Measurements from ENCODE around the gene PTPRE. TPM values are rescaled to one million over a fixed set of nuclear protein-coding genes. Genes with fewer than 3 reads are reported as not detected.
"Not testable (repeated sequence)": the region's sequence is repeated elsewhere in the genome, so short reads cannot be mapped to it uniquely, and the experiment has no call there.

Gene PTPRE
- total RNA-seq, 1 donor from 2014 or later, result 19.8 TPM

DNA sequence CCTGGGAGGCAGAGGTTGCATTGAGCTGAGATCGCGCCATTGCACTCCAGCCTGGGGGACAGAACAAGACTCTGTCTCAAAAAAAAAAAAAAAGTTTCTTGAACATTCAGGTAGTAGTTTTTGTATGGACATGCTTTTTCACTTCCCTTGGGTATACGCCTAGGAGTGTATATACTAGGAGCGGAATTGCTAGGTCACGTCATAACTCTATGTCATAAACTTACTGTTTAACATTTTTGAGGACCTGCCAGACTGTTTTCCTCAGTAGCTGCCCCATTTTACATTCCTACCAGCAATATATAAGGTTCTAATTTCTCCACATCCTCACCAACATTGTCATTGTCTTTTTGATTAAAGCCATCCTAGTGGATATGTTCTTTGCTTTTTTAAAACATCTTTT lies 167.7 kb downstream of the PTPRE start:
- DNase-seq, result no peak

DNA sequence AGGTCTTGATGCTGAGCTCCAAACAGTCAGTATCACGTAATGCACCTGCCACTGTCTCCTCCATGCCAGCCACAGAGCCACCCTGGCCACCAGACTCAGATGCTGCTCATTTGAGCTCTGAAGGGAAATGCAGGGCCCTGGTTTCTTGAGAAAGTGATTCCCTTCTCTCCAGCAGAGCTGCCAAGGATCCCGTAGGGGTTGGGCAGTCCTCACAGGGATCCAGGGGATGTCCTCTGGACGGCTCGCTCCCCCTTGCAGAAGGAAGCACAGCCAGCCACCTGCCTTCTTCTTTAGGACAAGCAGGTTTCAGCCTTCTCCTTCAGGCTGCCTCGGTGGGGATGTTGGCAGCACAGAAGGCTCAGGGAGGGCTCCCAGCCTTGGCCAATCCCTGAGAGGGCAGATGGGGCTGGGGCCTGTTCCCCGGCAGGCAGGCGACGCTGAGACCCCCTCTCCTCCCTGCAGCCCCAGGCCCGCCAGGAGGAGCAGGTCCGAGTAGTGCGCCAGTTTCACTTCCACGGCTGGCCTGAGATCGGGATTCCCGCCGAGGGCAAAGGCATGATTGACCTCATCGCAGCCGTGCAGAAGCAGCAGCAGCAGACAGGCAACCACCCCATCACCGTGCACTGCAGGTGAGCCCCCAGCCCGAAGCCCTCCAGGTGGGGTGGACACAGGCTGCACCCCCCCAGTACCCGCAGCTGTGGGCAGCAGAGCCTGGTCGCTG lies 170.4 kb downstream of the PTPRE start:
- DNase-seq, result no peak

DNA sequence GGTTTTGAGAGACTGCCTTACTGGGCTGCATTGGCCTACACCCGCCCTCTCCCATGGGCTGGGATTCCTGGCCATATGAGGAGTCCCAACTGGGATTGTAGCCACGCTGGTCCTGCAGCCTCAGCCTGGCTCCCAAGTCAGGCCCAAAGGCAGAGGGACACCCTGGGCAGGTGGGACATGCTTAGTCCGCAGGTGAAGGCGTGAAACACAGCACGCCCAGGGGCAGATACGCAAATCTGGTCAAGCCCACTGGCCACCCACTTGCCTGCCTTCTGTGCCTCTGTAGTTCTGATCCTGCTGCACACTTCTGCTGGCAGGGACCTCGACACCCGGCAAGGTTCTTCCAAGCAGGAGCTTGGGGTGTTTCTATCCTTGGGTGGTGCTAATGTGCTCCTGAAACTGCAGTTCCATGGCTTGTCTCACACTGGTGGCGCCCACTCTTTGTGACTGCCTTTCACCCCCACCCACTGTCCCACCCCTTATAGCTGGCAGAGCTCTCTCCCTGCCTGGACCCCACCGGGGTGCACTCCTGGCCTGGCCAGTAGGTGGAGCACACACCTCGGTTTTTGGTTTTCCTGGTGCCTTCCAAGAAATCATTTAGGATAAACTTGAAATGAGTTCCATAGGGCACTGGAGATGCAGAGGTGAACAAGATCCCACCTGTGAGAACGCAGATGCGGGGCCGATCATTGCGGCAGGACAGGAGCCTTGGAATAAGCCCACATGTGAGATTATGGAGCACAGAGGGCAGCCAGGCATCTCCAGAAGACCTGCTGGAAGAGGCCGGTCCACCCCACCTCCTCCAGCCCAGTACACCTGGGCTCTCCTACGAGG lies 171.4 kb downstream of the PTPRE start:
- no peak for DNase-seq

DNA sequence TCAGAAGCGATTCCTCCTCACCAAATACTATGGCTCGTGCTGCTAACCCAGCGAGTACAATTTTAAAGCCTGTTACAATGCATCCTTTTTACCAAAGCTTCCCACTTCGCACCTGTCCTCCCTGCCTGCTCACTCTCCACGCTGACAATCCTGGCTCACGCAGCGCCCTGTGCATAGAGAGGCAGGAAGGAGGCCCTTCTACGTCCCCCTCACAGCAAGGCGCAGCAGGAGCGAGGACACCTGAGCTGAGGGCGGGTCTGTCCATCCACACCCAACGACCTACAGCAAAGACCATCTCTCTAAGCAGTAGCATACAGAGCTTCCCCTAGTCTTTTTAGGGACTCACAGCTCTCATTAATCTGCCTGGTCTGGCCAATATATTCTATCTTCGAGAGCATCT lies 173.3 kb downstream of the PTPRE start:
- no peak for DNase-seq

DNA sequence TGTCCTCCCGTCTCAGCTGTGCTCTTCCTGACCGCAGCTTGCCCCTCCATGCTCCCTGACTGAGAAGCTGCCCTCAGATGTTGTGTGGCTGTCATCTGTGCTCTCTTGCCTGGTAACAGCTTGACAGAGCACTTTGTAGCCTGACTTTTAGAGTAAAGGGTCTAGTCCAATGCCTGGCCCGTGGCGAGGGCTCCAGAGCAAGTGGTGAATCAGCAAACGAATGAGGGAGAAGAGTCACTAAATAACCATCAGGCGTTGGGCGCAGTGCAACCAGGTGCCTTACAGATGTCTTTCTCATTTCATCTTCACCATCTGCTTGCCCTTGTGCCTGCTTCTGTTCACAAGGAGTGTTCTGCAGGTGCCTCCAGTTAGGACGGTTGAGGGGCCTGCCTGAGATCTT lies 173.7 kb downstream of the PTPRE start:
- no peak for DNase-seq

DNA sequence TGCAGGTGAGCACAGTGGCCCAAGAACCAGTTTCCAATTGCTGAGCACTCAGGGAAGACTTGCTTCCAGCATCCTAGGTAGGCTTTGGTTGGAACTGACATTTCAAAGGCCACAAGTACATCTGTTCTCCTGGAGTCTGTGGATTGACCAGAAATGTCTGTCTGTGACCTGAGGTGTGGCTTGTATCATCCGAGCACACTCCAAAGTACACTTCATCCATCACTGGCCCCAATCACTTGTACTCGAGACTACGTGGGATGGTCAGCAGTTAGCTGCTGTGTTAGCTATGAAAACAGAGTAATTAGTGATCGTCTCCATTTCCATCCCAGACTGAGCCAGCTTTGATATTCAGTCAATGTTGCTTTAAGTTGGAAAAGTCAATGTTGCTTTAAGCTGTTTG lies 174.3 kb downstream of the PTPRE start:
- DNase-seq, result no peak

DNA sequence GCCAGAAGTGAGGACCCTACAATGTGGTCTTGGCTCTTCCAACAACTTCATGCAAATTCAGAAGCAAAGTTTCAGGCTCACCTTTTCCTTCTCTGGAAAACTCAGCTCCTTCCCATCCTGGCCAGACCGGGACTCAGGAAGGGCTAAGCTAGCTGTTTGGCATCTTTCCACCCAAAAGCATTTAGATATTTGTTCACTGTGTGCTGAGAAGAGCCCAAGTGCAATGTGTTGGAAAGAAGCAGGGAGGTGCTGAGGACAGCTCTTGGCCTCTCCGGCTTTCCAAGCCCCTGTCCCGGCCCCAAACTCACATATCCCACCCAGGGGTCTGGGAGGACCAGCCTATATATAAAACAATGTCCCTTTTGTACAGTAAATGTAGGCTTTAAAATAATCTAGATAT lies 174.8 kb downstream of the PTPRE start:
- no peak for DNase-seq

DNA sequence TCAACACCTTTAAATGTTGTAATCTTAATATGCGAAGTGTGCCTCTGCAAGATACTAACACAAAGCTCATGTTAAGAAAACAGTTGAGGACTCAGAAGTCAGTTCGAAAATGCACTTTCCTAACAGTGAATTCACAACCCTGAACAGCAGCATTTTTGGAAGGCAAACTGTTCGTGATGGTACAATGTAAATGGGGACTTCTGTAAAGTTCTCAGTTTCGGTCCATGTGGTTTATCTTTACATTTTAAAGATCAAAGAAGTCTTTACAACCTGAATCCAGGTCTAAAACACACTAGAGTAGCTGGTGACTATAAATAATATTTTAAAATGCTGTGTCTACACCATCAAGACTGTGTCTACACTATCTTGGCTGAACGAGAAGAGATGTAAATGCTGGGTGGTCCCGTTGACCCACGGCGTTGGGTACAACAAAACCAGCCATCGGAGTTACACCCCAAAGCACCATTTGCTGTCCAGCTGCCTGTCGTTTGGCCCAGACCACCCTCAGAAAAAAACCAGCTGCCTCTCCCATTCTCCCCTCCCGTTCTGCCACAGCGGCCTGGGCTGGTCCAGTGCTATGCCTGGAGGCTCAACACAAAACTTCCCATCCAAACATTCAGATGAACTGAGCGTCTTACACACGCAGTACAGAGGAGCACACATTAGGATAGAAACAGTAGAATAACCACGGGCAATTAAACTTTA lies 176.4 kb downstream of the PTPRE start:
- no peak for DNase-seq

DNA sequence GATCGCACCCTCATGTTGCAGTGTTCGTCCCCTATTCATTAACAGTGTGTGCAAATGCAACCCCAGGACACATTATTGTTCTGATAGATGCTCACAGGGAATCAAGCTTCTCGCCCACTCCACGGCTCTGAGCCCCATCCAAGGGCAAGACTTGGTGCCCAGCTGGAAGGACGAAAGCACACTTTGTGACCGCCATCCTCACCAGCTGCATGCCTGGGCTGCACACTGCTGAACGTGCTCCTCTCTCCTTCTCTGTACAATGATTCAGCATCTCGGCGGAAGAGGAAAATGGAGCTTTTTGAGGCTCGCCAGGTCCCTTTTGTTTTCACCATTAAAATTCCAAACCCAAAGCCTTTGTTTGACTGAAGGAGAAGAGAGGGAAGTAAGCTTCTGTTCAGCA lies 177.5 kb downstream of the PTPRE start:
- no peak for DNase-seq

DNA sequence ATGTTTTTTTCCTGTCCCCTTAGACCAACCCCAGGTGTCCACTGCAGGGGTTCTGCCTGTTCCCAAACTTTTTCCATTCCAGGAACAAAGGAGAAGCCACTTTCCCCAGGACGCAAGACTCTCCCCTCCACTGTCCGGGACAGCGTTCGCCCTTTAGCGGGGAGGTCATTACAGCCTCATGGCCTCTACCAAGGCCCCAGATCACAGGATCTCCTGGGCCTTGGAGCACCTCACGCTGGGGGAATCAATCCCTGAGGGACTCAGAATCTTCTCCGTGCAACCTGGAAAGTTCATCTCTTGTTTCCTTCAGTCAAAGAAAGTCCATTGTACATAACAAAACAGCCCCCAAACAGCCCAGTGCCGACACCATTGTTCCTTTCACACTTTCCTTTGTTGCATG lies 178.1 kb downstream of the PTPRE start:
- no peak for DNase-seq

DNA sequence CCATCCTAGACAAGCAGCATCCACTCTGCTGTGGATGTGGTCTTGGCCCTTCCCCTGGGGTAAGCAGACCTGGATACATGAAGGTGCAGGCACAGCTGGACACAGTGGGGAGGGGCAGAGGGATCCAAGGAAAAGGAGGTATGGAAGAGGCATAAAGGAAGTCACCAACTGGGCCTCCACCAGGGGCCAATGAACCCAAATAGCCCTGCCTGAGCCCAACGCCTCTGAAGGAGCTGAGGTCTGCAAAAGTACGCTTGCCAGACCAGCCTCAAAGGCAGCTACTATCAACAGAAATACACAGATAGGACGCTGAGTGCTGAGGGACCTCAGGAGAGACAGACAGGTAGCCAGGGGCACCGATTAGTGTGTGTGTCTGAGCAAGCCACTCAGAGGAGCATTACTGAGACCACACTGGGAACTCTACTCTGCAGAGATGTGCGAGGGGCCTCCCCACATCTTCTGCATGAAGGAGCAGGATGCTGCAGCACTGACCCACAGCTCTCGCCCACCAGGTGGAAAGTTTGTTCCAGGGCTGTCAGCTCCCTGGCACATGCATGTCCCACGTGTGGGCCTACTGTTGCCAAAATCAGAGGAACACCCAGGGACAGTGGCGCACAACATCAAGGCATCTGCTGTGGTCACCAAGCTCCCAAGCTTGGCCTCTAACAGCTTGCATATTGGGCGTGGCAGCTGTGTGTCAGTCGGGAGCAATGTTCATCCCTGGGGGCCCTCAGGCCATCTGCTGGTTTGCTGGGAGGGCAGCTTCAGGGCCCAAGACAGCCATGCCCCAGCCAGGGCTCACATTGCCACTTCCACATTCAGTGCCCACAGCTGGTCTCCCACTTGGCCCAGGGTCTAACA lies 179.3 kb downstream of the PTPRE start:
- DNase-seq, result no peak

DNA sequence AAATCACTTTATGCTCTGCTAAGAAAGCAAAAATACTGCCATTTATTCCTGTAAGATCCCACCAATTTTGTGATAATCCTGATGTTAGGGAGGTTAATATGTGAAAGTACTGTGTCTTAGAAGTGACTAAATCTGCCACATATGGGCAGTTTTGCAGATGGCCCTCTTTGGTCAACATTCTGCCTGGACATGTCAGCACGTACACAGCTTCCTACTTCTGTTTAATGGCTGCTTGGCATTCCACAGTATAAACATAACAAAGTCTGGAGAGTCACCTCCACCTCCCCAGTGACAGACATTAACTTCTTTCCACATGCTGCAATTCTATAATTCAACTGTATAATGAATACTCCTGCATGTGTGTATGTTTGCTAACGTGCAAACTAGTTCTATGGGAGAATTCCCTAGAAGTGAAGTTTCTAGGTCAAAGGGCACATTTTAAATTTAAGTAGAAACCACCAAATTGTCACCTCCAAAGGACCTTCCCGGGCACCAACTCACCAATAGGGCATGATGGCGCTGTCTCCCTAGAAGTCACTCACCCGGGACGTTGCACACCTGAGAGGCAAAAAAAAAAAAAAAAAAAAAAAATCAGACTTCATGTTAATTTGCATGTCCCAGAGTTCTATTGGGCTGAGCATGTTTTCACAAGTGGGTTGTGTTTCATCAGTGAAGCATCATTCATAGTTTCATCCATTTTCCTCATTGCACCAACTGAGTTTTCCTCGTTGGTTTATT lies 180.4 kb downstream of the PTPRE start:
- no peak for DNase-seq

DNA sequence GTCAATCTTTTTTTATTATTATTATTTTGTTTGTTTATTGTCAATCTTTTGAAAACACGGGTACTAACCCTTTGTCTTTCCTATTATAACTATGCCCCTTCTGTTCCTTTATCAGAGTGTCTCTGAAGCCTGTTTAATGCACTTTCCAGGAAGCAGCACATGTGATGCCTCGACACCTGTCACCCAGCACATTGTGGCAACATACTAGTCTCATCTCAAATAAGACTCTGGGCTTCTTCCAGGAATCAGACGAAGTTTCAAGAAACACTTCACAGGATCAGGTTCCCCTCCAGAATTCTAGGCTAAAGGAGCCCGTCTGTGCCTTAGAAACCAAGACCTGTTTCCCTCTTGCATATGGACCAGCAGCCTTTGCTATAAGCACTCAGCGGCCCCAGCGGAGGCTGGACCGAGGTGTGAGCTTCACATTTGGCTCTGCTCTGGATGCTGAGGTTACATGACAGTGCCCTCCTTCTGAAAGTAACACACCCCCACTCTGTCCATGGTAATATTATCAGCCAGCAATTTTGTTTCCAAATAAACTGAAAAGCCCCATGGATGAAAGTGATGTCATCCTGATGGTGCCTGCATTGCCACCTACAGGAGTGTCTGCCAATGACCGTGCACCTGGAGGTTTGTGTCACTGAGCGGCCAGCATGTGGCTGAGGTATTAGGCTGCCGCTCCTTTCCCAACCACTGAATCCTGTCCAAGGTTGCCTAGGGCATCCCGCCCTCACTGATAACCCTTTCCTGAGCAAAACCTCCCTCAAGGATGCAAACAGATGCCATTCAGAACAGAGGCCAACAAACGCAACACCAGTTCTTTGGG lies 181.2 kb downstream of the PTPRE start:
- no peak for DNase-seq

DNA sequence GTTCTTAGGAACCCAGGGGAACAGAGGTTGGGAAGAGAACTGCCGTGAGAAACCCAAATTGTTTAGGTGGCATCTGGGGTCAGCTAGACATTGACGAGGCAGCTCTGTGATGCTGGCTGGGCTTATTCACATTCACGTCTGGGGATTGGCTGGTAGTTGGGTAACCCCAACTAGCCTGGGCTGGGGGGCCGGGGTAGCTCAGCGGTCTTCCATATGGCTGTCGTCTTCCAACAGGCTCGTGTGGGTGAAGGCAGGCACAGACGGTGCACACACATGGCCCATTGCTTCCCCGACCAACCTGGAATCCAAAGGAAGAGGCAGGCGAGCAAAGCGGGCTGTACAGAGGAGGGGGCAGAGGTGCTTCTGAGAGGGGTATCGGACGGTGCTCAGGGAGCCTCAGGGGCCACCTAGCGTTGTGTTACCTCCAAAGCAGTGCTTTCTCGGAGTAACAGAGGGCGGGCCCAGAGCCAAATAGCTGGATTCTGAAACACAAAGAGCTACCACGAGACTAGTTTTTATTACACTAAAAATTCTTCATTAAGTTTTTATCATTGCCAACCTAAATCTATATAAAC lies 184.8 kb downstream of the PTPRE start:
- DNase-seq, result no peak

DNA sequence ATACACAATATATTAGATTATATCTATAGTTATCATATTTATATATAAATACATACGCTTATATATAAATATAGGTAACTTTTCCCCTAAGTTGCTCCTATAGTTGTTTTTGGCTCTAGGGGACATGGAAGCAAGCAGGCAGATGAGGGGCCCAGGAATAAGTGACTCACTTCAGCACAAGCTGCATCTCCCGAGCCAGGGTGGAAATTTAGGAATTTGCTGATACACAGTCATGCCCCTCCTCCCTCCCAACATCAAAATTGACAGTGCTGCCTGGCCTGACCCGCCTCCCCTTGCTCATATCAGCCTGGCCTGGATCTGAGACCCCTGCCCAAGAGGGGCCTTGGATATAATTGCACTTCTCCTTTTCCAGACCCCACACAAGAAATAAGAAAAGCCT lies 185.6 kb downstream of the PTPRE start:
- DNase-seq, result no peak

DNA sequence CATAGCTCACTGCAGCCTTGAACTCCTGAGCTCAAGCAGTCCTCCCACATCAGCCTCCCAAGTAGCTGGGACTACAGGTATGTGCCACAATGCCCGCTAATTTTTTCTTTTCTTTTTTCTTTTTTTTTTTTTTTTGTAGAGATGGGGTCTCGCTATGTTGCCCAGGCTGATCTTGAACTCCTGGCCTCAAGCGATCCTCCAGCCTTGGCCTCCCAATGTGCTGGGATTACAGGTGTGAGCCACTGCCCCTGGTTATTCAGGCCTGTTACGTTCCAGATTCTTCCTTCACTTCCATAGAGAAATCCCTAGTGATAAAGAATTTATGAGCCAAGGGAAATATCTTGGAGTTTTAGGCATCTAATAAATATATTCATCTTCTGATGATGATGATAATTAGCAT lies 187.7 kb downstream of the PTPRE start:
- DNase-seq, result not testable (repeated sequence)

DNA sequence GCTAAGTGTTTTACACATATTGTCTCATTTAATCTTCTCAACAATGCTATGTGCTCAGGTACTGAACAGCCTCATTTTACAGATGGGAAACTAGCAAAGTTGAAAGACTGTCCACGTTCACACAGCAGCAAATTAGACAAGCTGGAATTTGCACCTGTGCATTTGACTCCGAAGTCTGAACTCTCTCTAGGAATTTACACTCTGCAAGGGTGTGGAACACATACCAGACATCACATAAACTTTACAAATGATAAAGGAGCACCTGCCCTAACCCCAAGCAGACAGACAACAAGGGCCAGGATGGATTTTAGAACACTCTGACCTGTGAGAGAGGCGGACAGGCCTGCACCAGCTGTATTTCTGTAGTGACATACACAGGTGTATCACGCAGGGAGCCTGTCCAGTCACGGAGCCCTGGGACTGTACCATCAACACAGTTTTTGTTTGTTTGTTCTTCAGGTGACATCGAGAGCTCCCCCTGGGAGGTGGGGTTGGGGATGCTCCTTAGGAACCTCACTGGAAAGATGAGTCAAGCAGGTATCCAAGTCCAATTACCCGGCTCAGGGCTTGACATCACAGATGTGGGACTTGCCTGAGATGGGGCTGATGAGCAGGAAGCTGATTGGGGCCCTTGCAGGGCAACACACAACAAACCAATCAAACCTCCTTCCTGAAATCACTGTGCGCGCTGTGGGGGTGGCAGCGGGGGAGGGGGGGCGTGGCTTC lies 188.3 kb downstream of the PTPRE start:
- DNase-seq, result no peak

DNA sequence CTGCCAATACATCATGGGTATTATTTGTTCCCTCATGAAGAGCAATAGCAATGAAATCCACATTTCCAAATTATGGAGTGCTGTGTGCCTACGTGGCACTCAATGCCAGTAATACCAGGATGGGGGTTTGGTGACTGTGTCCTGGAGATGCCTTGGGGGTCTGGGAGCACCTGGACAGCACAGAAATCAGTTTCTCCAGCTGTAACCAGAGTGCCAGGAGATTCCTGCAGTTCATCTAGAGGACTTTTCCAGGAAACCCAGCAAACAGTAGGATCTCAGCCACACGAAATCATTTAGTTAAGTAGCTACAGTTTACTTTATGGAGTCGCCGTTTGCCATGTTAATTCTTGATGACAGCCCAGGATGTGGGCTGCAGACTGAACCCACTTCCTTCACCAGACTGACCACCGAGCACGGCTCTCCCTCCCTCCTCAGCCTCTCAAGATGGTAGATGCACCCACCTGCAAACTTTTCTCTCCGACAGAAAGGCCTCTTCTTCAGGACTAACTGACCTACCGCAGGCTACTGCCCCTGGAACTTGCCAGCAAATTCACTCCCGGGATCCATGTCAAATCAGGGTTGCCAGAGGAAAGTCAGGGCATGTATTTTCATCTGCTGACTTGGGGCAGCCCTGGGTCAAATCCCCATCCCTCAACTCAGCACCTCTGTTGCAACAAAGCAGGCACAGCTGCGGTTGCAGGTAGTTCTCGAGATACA lies 189.0 kb downstream of the PTPRE start:
- DNase-seq, result no peak
